ENCODE results near the gene SP3.

Gene SP3

GRCh38 chr2:173860082-173860481, 105.1 kb downstream of the SP3 start:
- H3K27ac ChIP-seq, result no peak overlapping the region
- TF ChIP-seq, protein P1, sequence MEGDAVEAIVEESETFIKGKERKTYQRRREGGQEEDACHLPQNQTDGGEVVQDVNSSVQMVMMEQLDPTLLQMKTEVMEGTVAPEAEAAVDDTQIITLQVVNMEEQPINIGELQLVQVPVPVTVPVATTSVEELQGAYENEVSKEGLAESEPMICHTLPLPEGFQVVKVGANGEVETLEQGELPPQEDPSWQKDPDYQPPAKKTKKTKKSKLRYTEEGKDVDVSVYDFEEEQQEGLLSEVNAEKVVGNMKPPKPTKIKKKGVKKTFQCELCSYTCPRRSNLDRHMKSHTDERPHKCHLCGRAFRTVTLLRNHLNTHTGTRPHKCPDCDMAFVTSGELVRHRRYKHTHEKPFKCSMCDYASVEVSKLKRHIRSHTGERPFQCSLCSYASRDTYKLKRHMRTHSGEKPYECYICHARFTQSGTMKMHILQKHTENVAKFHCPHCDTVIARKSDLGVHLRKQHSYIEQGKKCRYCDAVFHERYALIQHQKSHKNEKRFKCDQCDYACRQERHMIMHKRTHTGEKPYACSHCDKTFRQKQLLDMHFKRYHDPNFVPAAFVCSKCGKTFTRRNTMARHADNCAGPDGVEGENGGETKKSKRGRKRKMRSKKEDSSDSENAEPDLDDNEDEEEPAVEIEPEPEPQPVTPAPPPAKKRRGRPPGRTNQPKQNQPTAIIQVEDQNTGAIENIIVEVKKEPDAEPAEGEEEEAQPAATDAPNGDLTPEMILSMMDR (IDR thresholded peaks at IDR 0.05), result no peak
- no peak for TF ChIP-seq ZFX (IDR thresholded peaks at IDR 0.05; ENCODE audit: borderline replicate concordance)

GRCh38 chr2:173858291-173858731, 106.9 kb downstream of the SP3 start:
- no peak overlapping the region for H3K27ac ChIP-seq
- no peak for TF ChIP-seq ZFX (IDR thresholded peaks at IDR 0.05; ENCODE audit: borderline replicate concordance)
- TF ChIP-seq, protein P1 (IDR thresholded peaks at IDR 0.05), result no peak

All from 22Rv1 (cell line).